ENCODE data around the gene INO80E. TPM values are rescaled to one million over a fixed set of nuclear protein-coding genes. Genes with fewer than 3 reads are reported as not detected.

Gene INO80E
- total and polyA plus RNA-seq, 2 of the 8 experiments (the other 6 are each of a cell fraction or from before 2014, with no cell fraction given) = 43.0 to 91.2 TPM

DNA sequence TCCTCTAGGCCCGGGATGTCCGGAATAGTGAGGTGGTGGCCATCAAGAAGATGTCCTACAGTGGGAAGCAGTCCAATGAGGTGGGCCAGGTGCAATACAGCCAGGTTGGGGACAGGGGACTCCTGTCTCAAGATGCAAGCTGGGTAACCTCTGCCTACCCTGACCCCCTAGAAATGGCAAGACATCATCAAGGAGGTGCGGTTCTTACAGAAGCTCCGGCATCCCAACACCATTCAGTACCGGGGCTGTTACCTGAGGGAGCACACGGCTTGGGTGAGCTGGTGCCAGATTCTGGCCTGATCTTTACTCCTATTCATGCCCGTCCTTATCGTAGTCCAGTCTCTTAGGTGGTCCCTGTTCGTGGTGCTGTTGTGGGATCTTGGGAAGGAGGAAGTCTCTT, 18.0 kb upstream of the INO80E start:
- no peak overlapping the region for H4K8ac ChIP-seq (ENCODE audit: extremely low read depth, insufficient read depth, low read length)
- H3K79me2 ChIP-seq (ENCODE audit: control insufficient read depth in 1 of 2, insufficient read depth in 2 of 2, low read length in 2 of 2) = peaks cover 9 to 34% of the 10 kb centered on the region in 2 experiments
- H3K9me3 ChIP-seq (ENCODE audit: insufficient read depth in 2 of 2, low read depth in 1 of 2, low read length in 1 of 2) = peaks cover 1 to 2% of the 10 kb centered on the region in 2 experiments; a peak in 3 of 4 replicates
- peaks cover 0 to under 1% (median 0%) of the 10 kb centered on the region in 4 experiments; a peak in 1 of 7 replicates for H3K27me3 ChIP-seq (replicated peaks in 1 of 4; ENCODE audit: control insufficient read depth in 3 of 4, extremely low read depth in 1 of 4, insufficient read depth in 3 of 4, low read length in 3 of 4)
- no peak overlapping the region for H4K5ac ChIP-seq (ENCODE audit: insufficient read length, low read depth, low read length)
- H3K18ac ChIP-seq (ENCODE audit: extremely low read depth, low read length) = no peak overlapping the region
- no peak overlapping the region for H2AK5ac ChIP-seq (ENCODE audit: low read depth, low read length)
- H4K91ac ChIP-seq (replicated peaks; ENCODE audit: insufficient read length, low read length) = no peak overlapping the region
- H3K27ac ChIP-seq (ENCODE audit: low read depth, low read length) = no peak overlapping the region
- peaks cover 25% of the 10 kb centered on the region for H3K79me1 ChIP-seq (ENCODE audit: low read depth, low read length)
- no peak overlapping the region for H3K4me3 ChIP-seq (ENCODE audit: extremely low read depth in 1 of 4, insufficient read depth in 2 of 4, low read depth in 3 of 4, low read length in 4 of 4)
- H3K36me3 ChIP-seq (ENCODE audit: control insufficient read depth in 2 of 4, insufficient read depth in 4 of 4, low read length in 3 of 4) = peaks cover 14 to 44% (median 38%) of the 10 kb centered on the region in 4 experiments
- POLR2A ChIA-PET (ENCODE audit: partially characterized antibody) = interaction anchor here (1.3 kb wide), 1 partner anchor 24 kb away, joined by 3 read pairs; no protein-coding TSS in a partner anchor
- H2BK15ac ChIP-seq (ENCODE audit: low read length) = no peak overlapping the region
- H2BK20ac ChIP-seq (ENCODE audit: low read length) = no peak overlapping the region
- FAIRE-seq (no peak), DNase-seq (ENCODE audit: low read depth in 1 of 2, low spot score in 2 of 2) (no peak)
- H3K4ac ChIP-seq (replicated peaks; ENCODE audit: insufficient read length, low read depth, low read length) = no peak overlapping the region
- H2BK12ac ChIP-seq (ENCODE audit: low read depth, low read length) = no peak overlapping the region
- no peak overlapping the region for H2AFZ ChIP-seq (ENCODE audit: low read length)
- WGBS, 2 experiments (ENCODE audit: extremely low coverage in 1 of 2, insufficient coverage in 1 of 2, insufficient read length in 1 of 2, insufficient replicate concordance in 2 of 2, low coverage in 1 of 2, low lambda C conversion rate in 2 of 2, missing lambda C conversion rate in 1 of 2) = 88% methylated on average over 9 of the region's 9 CpGs; no CpG with 5 or more reads in 1 of the 2 experiments
- no peak overlapping the region for H3K9ac ChIP-seq (replicated peaks in 1 of 4; ENCODE audit: extremely low read depth in 1 of 4, low read depth in 3 of 4, low read length in 3 of 4)
- no peak overlapping the region for H3K14ac ChIP-seq (ENCODE audit: insufficient read length)
- H2BK120ac ChIP-seq (replicated peaks; ENCODE audit: low read depth, low read length) = no peak overlapping the region
- peaks cover 4 to 20% (median 7%) of the 10 kb centered on the region in 4 experiments for H3K4me1 ChIP-seq (replicated peaks in 1 of 4; ENCODE audit: control insufficient read depth in 3 of 4, insufficient read depth in 4 of 4, low read length in 3 of 4)
- no peak overlapping the region for H2BK5ac ChIP-seq (ENCODE audit: low read depth, low read length)
- H3K23me2 ChIP-seq (ENCODE audit: low read depth, low read length) = peaks cover 7% of the 10 kb centered on the region; the same call in 1 of the 2 replicates
- CTCF ChIA-PET (ENCODE audit: partially characterized antibody) = interaction anchor here (1.1 to 4.4 kb wide), 2 partner anchors 18 to 33 kb away, joined by 5 to 19 read pairs; partner anchors contain the start of gene INO80E
- H3K4me2 ChIP-seq (ENCODE audit: insufficient read depth in 1 of 2, low read depth in 2 of 2, low read length in 2 of 2) = no peak overlapping the region
- no peak overlapping the region for H3K23ac ChIP-seq (ENCODE audit: insufficient read length)
- peaks cover 4 to 18% of the 10 kb centered on the region in 2 experiments for H4K20me1 ChIP-seq (replicated peaks in 1 of 2; ENCODE audit: control insufficient read depth in 1 of 2, insufficient read depth in 2 of 2, low read length in 2 of 2)
- H3K56ac ChIP-seq (replicated peaks; ENCODE audit: insufficient read length, low read depth, low read length) = no peak overlapping the region
- TF ChIP-seq POLR2A (IDR thresholded peaks at IDR 0.05; ENCODE audit: control extremely low read depth in 1 of 2, low read depth in 2 of 2, low read length in 2 of 2) (no peak), SIRT6 (IDR thresholded peaks at IDR 0.05; ENCODE audit: low read length) (no peak), TAF7 (optimal IDR thresholded peaks at IDR 0.05; ENCODE audit: borderline replicate concordance, low read depth, low read length) (no peak), KDM5A (IDR thresholded peaks at IDR 0.05; ENCODE audit: low read length) (no peak), SP2 (IDR thresholded peaks at IDR 0.05; ENCODE audit: low read length) (no peak), RNF2 (IDR thresholded peaks at IDR 0.05; ENCODE audit: borderline replicate concordance, low read depth, low read length, missing control alignments, poor library complexity, severe bottlenecking) (no peak), SP4 (IDR thresholded peaks at IDR 0.05; ENCODE audit: low read length) (no peak), JUND (IDR thresholded peaks at IDR 0.05; ENCODE audit: low read length) (no peak)
- TF ChIP-seq, protein P1, sequence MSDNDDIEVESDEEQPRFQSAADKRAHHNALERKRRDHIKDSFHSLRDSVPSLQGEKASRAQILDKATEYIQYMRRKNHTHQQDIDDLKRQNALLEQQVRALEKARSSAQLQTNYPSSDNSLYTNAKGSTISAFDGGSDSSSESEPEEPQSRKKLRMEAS (IDR thresholded peaks at IDR 0.05) = no peak
- TF ChIP-seq, protein P2, sequence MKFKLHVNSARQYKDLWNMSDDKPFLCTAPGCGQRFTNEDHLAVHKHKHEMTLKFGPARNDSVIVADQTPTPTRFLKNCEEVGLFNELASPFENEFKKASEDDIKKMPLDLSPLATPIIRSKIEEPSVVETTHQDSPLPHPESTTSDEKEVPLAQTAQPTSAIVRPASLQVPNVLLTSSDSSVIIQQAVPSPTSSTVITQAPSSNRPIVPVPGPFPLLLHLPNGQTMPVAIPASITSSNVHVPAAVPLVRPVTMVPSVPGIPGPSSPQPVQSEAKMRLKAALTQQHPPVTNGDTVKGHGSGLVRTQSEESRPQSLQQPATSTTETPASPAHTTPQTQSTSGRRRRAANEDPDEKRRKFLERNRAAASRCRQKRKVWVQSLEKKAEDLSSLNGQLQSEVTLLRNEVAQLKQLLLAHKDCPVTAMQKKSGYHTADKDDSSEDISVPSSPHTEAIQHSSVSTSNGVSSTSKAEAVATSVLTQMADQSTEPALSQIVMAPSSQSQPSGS (IDR thresholded peaks at IDR 0.05; ENCODE audit: low read length) = no peak
- TF ChIP-seq, protein P3, sequence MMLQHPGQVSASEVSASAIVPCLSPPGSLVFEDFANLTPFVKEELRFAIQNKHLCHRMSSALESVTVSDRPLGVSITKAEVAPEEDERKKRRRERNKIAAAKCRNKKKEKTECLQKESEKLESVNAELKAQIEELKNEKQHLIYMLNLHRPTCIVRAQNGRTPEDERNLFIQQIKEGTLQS (IDR thresholded peaks at IDR 0.05; ENCODE audit: insufficient read depth, low read depth, low read length) = no peak
